Measurements from ENCODE around the gene TDRD7.

TDRD7 gene

GRCh38 chr9:97534185-97534584 lies 122.3 kb downstream of the TDRD7 start:
- DNase-seq, result no peak

- no peak for DNase-seq
These were observed 123.2 kb downstream of the TDRD7 start for GRCh38 chr9:97534961-97535594.

DNA sequence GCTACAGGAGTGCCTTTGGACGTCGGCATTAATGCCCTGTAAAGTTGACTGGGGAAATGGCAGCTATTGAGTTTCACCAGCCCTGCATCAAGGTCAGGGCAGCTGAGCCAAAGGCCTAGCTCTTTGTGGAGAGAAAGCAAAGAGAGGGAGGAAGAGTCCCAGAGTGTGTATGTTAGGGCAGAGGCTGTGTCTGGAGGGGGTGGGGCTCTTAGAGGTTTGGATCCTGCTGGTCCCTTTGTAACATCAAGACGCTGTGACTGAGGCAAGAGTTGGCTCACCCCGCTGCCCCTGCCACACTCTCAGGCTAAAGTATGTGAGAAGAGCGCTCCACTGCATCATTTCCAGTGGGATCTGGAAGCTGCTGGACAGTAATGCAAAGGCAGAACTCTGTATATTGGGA lies 123.9 kb downstream of the TDRD7 start:
- no peak for DNase-seq

GRCh38 chr9:97536480-97536879 lies 124.6 kb downstream of the TDRD7 start:
- no peak for DNase-seq

DNA sequence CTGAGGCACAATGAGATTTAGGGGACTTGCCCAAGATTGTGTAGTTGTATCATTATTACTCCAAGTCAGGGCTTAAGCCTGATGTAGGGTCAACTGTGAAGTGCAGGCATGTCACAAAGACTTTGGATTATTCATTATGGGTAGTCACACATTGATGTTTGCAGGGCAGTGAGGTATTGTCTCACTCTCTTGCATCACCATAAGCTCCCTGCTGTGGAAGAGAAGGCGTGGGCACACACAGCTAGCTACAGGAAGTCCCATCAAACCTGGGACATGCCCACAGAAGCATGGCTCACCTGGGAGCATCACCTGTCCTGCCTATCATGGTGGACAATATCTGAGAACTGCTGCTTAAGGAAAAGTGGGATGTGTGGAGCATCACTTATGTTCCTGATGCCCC lies 131.7 kb downstream of the TDRD7 start:
- DNase-seq, result no peak

- no peak for DNase-seq
These were observed 133.6 kb downstream of the TDRD7 start for GRCh38 chr9:97545486-97545885.
